22Rv1 (cell line): ENCODE data around the gene XXYLT1.

Experiments used
- H3K27ac ChIP-seq: fragments of 450-650 bp; 2 replicates; pipeline ENCODE4 v1.5.1; 2017
- ZFX ChIP-seq: fragments of 450-650 bp; IDR thresholded peaks from 2 replicates; pipeline ENCODE4 v1.6.1; 2017; ENCODE audit warnings: antibody characterized with exemption, borderline replicate concordance
- TF ChIP-seq, protein P1 (sequence below): fragments of 450-650 bp; IDR thresholded peaks from 2 replicates; pipeline ENCODE4 v1.5.1; 2017; ENCODE audit warnings: mild to moderate bottlenecking

Gene XXYLT1

DNA sequence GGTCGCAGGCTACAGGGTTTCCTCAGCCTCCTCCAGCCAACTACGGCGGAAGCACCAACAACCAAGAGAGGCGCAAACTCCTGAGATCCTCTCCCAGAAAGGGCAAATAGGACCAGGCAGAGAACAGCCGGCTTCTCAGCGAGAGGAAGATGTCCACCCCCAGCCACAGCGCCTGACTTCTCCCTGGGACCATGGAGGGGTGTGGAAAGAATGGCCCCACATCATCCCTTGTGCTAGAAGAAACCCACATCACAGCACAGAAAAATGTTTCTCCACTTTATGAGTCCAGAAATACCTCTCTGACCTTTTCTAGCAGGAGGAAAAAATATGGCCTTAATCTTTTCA, 105.7 kb downstream of the XXYLT1 start:
- no peak overlapping the region for H3K27ac ChIP-seq
- TF ChIP-seq, protein P1, sequence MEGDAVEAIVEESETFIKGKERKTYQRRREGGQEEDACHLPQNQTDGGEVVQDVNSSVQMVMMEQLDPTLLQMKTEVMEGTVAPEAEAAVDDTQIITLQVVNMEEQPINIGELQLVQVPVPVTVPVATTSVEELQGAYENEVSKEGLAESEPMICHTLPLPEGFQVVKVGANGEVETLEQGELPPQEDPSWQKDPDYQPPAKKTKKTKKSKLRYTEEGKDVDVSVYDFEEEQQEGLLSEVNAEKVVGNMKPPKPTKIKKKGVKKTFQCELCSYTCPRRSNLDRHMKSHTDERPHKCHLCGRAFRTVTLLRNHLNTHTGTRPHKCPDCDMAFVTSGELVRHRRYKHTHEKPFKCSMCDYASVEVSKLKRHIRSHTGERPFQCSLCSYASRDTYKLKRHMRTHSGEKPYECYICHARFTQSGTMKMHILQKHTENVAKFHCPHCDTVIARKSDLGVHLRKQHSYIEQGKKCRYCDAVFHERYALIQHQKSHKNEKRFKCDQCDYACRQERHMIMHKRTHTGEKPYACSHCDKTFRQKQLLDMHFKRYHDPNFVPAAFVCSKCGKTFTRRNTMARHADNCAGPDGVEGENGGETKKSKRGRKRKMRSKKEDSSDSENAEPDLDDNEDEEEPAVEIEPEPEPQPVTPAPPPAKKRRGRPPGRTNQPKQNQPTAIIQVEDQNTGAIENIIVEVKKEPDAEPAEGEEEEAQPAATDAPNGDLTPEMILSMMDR: no peak
- TF ChIP-seq ZFX: no peak

- TF ChIP-seq, protein P1: no peak
- no peak for TF ChIP-seq ZFX
- no peak overlapping the region for H3K27ac ChIP-seq
These were observed 106.2 kb downstream of the XXYLT1 start for GRCh38 chr3:195164573-195165264.

DNA sequence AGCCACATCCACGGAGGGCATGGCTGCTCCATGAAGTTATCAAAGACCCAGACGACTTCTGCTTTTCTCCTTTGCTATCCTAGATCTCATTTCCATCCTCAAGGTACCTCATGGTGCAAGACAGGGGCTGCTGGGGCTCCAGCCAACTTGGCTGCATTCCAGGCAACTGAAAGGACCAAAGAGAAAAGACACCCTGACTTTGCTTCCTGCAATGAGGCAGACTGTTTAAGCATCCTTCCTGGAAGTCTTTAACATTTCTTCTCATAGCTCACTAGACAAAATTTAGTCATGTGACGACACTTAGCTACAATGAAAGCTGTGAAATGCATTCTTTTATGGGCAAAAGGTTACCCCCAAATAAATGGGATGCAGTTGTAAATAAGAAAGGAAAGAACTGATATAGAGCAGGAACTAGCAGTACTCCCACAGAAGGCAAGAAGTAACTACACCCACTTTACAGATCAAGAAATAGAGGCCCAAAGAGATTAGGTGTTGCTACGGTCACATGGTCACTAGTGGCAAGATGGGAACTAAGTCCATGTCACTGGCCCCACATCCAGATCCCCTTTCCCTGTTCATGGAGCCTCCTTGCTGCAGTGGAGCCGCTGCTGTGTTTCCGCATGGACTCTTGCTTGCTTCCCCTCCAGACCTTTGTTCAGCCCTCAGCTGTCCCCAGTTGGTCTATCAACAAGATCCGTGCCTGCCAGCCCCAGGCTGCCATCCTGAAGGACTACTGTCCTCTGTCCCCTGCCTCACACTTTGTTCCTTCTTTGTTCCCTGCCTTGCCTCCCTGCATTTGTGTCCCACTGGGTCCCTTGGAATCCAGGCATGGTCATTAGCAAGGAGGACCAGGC, 107.0 kb downstream of the XXYLT1 start:
- no peak overlapping the region for H3K27ac ChIP-seq
- TF ChIP-seq, protein P1: no peak
- TF ChIP-seq ZFX: no peak

- no peak overlapping the region for H3K27ac ChIP-seq
- TF ChIP-seq, protein P1: no peak
- TF ChIP-seq ZFX: no peak
These were observed 108.1 kb downstream of the XXYLT1 start for GRCh38 chr3:195162816-195163215.

- no peak overlapping the region for H3K27ac ChIP-seq
- TF ChIP-seq ZFX: no peak
- TF ChIP-seq, protein P1: no peak
These were observed 108.8 kb downstream of the XXYLT1 start for GRCh38 chr3:195162033-195162669.

DNA sequence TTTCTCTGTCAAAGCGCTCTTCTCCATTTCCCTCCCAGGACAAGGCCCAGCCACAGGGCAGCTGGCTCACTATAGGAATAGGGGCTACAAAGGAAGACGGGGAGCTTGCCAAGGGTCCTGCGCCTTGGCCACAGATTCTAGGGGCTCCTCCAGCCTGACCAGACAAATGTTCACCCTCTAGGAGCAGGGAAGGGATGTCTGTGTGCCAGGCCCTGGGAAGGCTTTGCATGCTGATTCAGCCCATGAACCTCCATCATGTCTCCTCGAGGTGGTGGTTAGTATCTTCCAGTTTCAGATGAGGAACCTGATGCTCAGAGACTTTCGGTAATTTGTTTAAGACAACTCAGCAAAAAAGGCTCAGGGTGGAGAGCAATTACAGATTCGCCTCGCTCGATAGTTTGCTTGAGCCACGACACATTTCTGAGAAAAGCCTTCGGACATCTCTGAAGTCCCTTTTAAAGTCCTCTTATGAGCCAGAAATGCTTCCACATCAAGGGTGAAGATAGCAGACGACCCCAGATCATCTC, 110.0 kb downstream of the XXYLT1 start:
- H3K27ac ChIP-seq: no peak overlapping the region
- no peak for TF ChIP-seq ZFX
- TF ChIP-seq, protein P1: no peak
